ENCODE measurements around the gene CXCR2.
"Not testable (repeated sequence)": the region's sequence is repeated elsewhere in the genome, so short reads cannot be mapped to it uniquely, and the experiment has no call there.

Gene CXCR2

GRCh38 chr2:218149098-218149497 is 23.3 kb downstream of the CXCR2 start:
- Mint-ChIP-seq H3K36me3 (peaks cover 0 to 6% of the 10 kb centered on the region in 2 donors), H3K4me1 (peaks cover 13 to 14% of the 10 kb centered on the region in 2 donors), H3K27me3 (peaks cover 11 to 12% of the 10 kb centered on the region in 2 donors), H3K9me3 (peaks cover 0 to 5% of the 10 kb centered on the region in 2 donors), H3K4me3 (no peak overlapping the region), H3K27ac (no peak overlapping the region)
- DNase-seq (no peak), ATAC-seq (replicated peaks) (no peak)

- Mint-ChIP-seq H3K9me3 (peaks cover 0 to 4% of the 10 kb centered on the region in 2 donors), H3K27ac (peak overlapping the region; percentile 15), H3K36me3 (peaks cover 0 to 4% of the 10 kb centered on the region in 2 donors), H3K27me3 (peaks cover 16 to 17% of the 10 kb centered on the region in 2 donors), H3K4me1 (peaks cover 13 to 14% of the 10 kb centered on the region in 2 donors), H3K4me3 (no peak overlapping the region)
- peak; percentile 95 to 98 for ATAC-seq (replicated peaks)
- no peak for DNase-seq
These were observed 24.1 kb downstream of the CXCR2 start for GRCh38 chr2:218149848-218150440.

- ATAC-seq (replicated peaks): no peak
- Mint-ChIP-seq H3K4me1 (peaks cover 13 to 14% of the 10 kb centered on the region in 2 donors), H3K36me3 (no peaks in the 10 kb centered on the region), H3K4me3 (no peak overlapping the region), H3K27ac (no peak overlapping the region), H3K27me3 (peaks cover 26 to 27% of the 10 kb centered on the region in 2 donors), H3K9me3 (no peaks in the 10 kb centered on the region)
- DNase-seq: no peak
These were observed 26.3 kb downstream of the CXCR2 start for GRCh38 chr2:218152172-218152571.

GRCh38 chr2:218152777-218153176 is 26.9 kb downstream of the CXCR2 start:
- ATAC-seq (replicated peaks) (no peak), DNase-seq (no peak)
- Mint-ChIP-seq H3K36me3 (no peaks in the 10 kb centered on the region), H3K4me1 (peaks cover 13 to 14% of the 10 kb centered on the region in 2 donors), H3K4me3 (no peak overlapping the region), H3K27me3 (peaks cover 26 to 27% of the 10 kb centered on the region in 2 donors), H3K9me3 (no peaks in the 10 kb centered on the region), H3K27ac (no peak overlapping the region)

- H3K27ac Mint-ChIP-seq: no peak overlapping the region
- H3K4me1 Mint-ChIP-seq: no peaks in the 10 kb centered on the region
- DNase-seq: no peak
- H3K9me3 Mint-ChIP-seq: no peaks in the 10 kb centered on the region
- ATAC-seq (replicated peaks): no peak
- peaks cover 39 to 42% of the 10 kb centered on the region in 2 donors for H3K27me3 Mint-ChIP-seq
- no peaks in the 10 kb centered on the region for H3K36me3 Mint-ChIP-seq
- no peak overlapping the region for H3K4me3 Mint-ChIP-seq
These were observed 30.2 kb downstream of the CXCR2 start for GRCh38 chr2:218155953-218156479.

- no peak for DNase-seq
- H3K27me3 Mint-ChIP-seq: peaks cover 41 to 48% of the 10 kb centered on the region in 2 donors
- H3K27ac Mint-ChIP-seq: no peak overlapping the region
- H3K36me3 Mint-ChIP-seq: no peaks in the 10 kb centered on the region
- H3K9me3 Mint-ChIP-seq: no peaks in the 10 kb centered on the region
- no peak overlapping the region for H3K4me3 Mint-ChIP-seq
- H3K4me1 Mint-ChIP-seq: peaks cover 3% of the 10 kb centered on the region in 2 donors
- ATAC-seq (replicated peaks): no peak
These were observed 35.8 kb downstream of the CXCR2 start for GRCh38 chr2:218161644-218162043.

GRCh38 chr2:218162814-218163213 is 37.0 kb downstream of the CXCR2 start:
- no peak overlapping the region for H3K4me3 Mint-ChIP-seq
- DNase-seq (no peak), ATAC-seq (replicated peaks) (no peak)
- H3K9me3 Mint-ChIP-seq: peaks cover 0 to 1% of the 10 kb centered on the region in 2 donors
- peaks cover 6 to 11% of the 10 kb centered on the region in 2 donors for H3K4me1 Mint-ChIP-seq
- peaks cover 41 to 48% of the 10 kb centered on the region in 2 donors for H3K27me3 Mint-ChIP-seq
- H3K27ac Mint-ChIP-seq: no peak overlapping the region
- no peaks in the 10 kb centered on the region for H3K36me3 Mint-ChIP-seq

GRCh38 chr2:218166791-218167190 is 41.0 kb downstream of the CXCR2 start, which contains the start of gene CXCR1:
Gene CXCR1, minus strand, starts transcription at chr2:218166962. Its CDS starts 1,751 bp downstream, at chr2:218165211.
- H3K4me3 Mint-ChIP-seq: no peak within 1 kb of the TSS
- peaks cover 34 to 47% of the 10 kb centered on the region in 2 donors for H3K27me3 Mint-ChIP-seq
- H3K27ac Mint-ChIP-seq: no peak within 1 kb of the TSS
- peaks cover 15 to 19% of the 10 kb centered on the region in 2 donors for H3K4me1 Mint-ChIP-seq
- ATAC-seq (replicated peaks): peak; percentile 64 to 73
- H3K9me3 Mint-ChIP-seq: peaks cover 0 to 1% of the 10 kb centered on the region in 2 donors
- no peaks in the 10 kb centered on the region for H3K36me3 Mint-ChIP-seq
- DNase-seq: no peak

- Mint-ChIP-seq H3K4me3 (no peak overlapping the region), H3K27me3 (peaks cover 27 to 40% of the 10 kb centered on the region in 2 donors), H3K9me3 (peaks cover 0 to 1% of the 10 kb centered on the region in 2 donors), H3K36me3 (no peaks in the 10 kb centered on the region), H3K27ac (no peak overlapping the region), H3K4me1 (peaks cover 15 to 19% of the 10 kb centered on the region in 2 donors)
- DNase-seq: no peak
- ATAC-seq (replicated peaks): no peak
These were observed 42.2 kb downstream of the CXCR2 start for GRCh38 chr2:218168016-218168415.

- ATAC-seq (replicated peaks): peak; percentile 89 to 90
- Mint-ChIP-seq H3K27me3 (peaks cover 21 to 33% of the 10 kb centered on the region in 2 donors), H3K4me1 (peaks cover 15 to 19% of the 10 kb centered on the region in 2 donors), H3K36me3 (no peaks in the 10 kb centered on the region), H3K4me3 (no peak overlapping the region), H3K9me3 (peaks cover 0 to 1% of the 10 kb centered on the region in 2 donors), H3K27ac (no peak overlapping the region)
- DNase-seq: peak; percentile 40
These were observed 43.0 kb downstream of the CXCR2 start for GRCh38 chr2:218168635-218169462.

- DNase-seq (no peak), ATAC-seq (replicated peaks) (no peak)
- Mint-ChIP-seq H3K36me3 (no peaks in the 10 kb centered on the region), H3K4me1 (peaks cover 15 to 19% of the 10 kb centered on the region in 2 donors), H3K27me3 (peaks cover 11 to 23% of the 10 kb centered on the region in 2 donors), H3K9me3 (peaks cover 0 to 1% of the 10 kb centered on the region in 2 donors), H3K27ac (no peak overlapping the region), H3K4me3 (no peak overlapping the region)
These were observed 44.1 kb downstream of the CXCR2 start for GRCh38 chr2:218169757-218170546.

GRCh38 chr2:218171744-218172143 is 45.9 kb downstream of the CXCR2 start:
- H3K4me1 Mint-ChIP-seq: peaks cover 11 to 15% of the 10 kb centered on the region in 2 donors
- H3K9me3 Mint-ChIP-seq; DNase-seq; H3K36me3 Mint-ChIP-seq; ATAC-seq (replicated peaks); H3K27ac Mint-ChIP-seq; H3K4me3 Mint-ChIP-seq: not testable (repeated sequence)
- H3K27me3 Mint-ChIP-seq: peaks cover 11 to 23% of the 10 kb centered on the region in 2 donors

- Mint-ChIP-seq H3K9me3 (no peaks in the 10 kb centered on the region), H3K27me3 (peaks cover 11 to 23% of the 10 kb centered on the region in 2 donors), H3K27ac (no peak overlapping the region), H3K36me3 (no peaks in the 10 kb centered on the region), H3K4me3 (no peak overlapping the region), H3K4me1 (peaks cover 7 to 8% of the 10 kb centered on the region in 2 donors)
- ATAC-seq (replicated peaks) (no peak), DNase-seq (no peak)
These were observed 47.0 kb downstream of the CXCR2 start for GRCh38 chr2:218172845-218173244.

- Mint-ChIP-seq H3K36me3 (no peaks in the 10 kb centered on the region), H3K4me1 (no peaks in the 10 kb centered on the region), H3K9me3 (no peaks in the 10 kb centered on the region), H3K27me3 (peaks cover 8 to 10% of the 10 kb centered on the region in 2 donors), H3K27ac (no peak overlapping the region), H3K4me3 (no peak overlapping the region)
- DNase-seq: no peak
- ATAC-seq (replicated peaks): no peak
These were observed 54.0 kb downstream of the CXCR2 start for GRCh38 chr2:218179782-218180181.
